Bronchial epithelial cell (primary cell): ENCODE data around the gene ZNF234. TPM values are rescaled to one million over a fixed set of nuclear protein-coding genes. Genes with fewer than 3 reads are reported as not detected.
"Not testable (repeated sequence)": the region's sequence is repeated elsewhere in the genome, so short reads cannot be mapped to it uniquely, and the experiment has no call there.

ENCODE experiments used
- DNase-seq: peaks from one replicate; pipeline ENCODE4 v3.0.0-alpha.2; 2010; ENCODE audit warnings: low read depth
- FAIRE-seq: peaks from 2 replicates; lab custom pipeline; 2011; peaks lifted over from hg19 to GRCh38; lab: Jason Lieb, UNC
- H3K27me3 ChIP-seq: 2 replicates; pipeline ENCODE4 v1.5.1; 2011; ENCODE audit warnings: low read length; ENCODE audit not compliant: control insufficient read depth, insufficient read depth
- H3K36me3 ChIP-seq: 2 replicates; pipeline ENCODE4 v1.5.1; 2011; ENCODE audit warnings: low read length; ENCODE audit not compliant: control insufficient read depth, insufficient read depth
- H3K4me3 ChIP-seq: 2 replicates; pipeline ENCODE4 v1.5.1; 2011; ENCODE audit warnings: mild to moderate bottlenecking, low read depth, low read length, control low read depth
- CTCF ChIP-seq: IDR thresholded peaks from 2 replicates; pipeline ENCODE4 v1.5.1; 2011; ENCODE audit warnings: mild to moderate bottlenecking, moderate library complexity, low read length, control low read depth, inconsistent platforms; ENCODE audit not compliant: insufficient read depth, severe bottlenecking
- total RNA-seq: library from RNA; depleted of rRNA; stranded (reverse); fragments of >200 nt; gene quantifications from 2 replicates; pipeline ENCODE4 v1.2.1, GENCODE V29; 2014

ZNF234 gene
- total RNA-seq, 1 donor from 2014 or later = 9.0 TPM

- Histone ChIP-seq H3K36me3 (no peaks in the 10 kb centered on the region), H3K27me3 (no peaks in the 10 kb centered on the region), H3K4me3 (no peak overlapping the region)
- DNase-seq (no peak), FAIRE-seq (no peak)
- TF ChIP-seq CTCF = no peak
These were observed 50.8 kb downstream of the ZNF234 start for GRCh38 chr19:44192127-44192526.

GRCh38 chr19:44196772-44197171 lies 55.4 kb downstream of the ZNF234 start:
- Histone ChIP-seq H3K27me3 (no peaks in the 10 kb centered on the region), H3K4me3 (no peak overlapping the region), H3K36me3 (no peaks in the 10 kb centered on the region)
- FAIRE-seq = no peak
- DNase-seq = no peak
- TF ChIP-seq CTCF = no peak

- Histone ChIP-seq H3K4me3 (no peak overlapping the region), H3K36me3 (no peaks in the 10 kb centered on the region), H3K27me3 (no peaks in the 10 kb centered on the region)
- FAIRE-seq (no peak), DNase-seq (peak; percentile 37)
- no peak for TF ChIP-seq CTCF
These were observed 61.1 kb downstream of the ZNF234 start for GRCh38 chr19:44202470-44202869.

GRCh38 chr19:44202974-44203373 lies 61.6 kb downstream of the ZNF234 start:
- no peak for TF ChIP-seq CTCF
- no peaks in the 10 kb centered on the region for H3K36me3 ChIP-seq
- FAIRE-seq (peak; percentile 43), DNase-seq (no peak)
- H3K4me3 ChIP-seq = no peak overlapping the region
- H3K27me3 ChIP-seq = no peaks in the 10 kb centered on the region

- FAIRE-seq, H3K4me3 ChIP-seq, DNase-seq, H3K27me3 ChIP-seq, H3K36me3 ChIP-seq: not testable (repeated sequence)
These were observed 62.5 kb downstream of the ZNF234 start for GRCh38 chr19:44203877-44204276.

GRCh38 chr19:44204772-44205171 lies 63.4 kb downstream of the ZNF234 start:
- Histone ChIP-seq H3K4me3 (no peak overlapping the region), H3K27me3 (no peaks in the 10 kb centered on the region), H3K36me3 (no peaks in the 10 kb centered on the region)
- no peak for TF ChIP-seq CTCF
- no peak for DNase-seq
- no peak for FAIRE-seq
